Mucosa of gallbladder (tissue), 1 donor: ENCODE results near the gene TMCO2. TPM values are rescaled to one million over a fixed set of nuclear protein-coding genes. Genes with fewer than 3 reads are reported as not detected.
"Not testable (repeated sequence)": the region's sequence is repeated elsewhere in the genome, so short reads cannot be mapped to it uniquely, and the experiment has no call there.

Experiments
- DNase-seq: peaks from one replicate; pipeline ENCODE4 v3.0.0-alpha.2; 2020; ENCODE audit warnings: low spot score
- total RNA-seq: library from RNA; stranded (reverse); gene quantifications from one replicate; pipeline ENCODE4 v1.2.1, GENCODE V29; 2021
- donor health status: DM: no; HTN: no; CAD: no.

TMCO2 gene
- total RNA-seq = not detected

- no peak for DNase-seq
Observed at GRCh38 chr1:40247655-40248054, at the start of gene TMCO2. TSS of gene TMCO2 (plus strand) at chr1:40247937. CDS start at chr1:40247994, 57 bp downstream.

DNA sequence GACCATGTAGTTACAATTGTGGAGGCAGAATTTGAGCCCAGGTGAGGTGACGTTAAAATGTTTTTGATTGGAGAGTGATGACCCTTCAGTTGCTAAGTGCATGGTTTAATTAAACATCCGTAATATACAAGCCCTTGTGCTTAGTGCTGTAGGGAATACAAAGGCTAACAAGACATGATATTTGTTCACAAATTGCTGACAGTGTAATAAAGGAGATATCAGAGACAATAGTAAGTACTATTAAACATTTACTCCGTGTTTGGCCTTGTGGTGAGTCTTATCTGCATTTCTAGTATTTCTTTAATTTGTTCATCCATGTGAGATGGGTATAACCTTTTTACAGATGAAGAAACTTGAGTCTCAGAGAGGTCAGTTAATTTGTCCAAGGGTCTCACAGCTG is 48.6 kb upstream of the TMCO2 start:
- DNase-seq = no peak

DNA sequence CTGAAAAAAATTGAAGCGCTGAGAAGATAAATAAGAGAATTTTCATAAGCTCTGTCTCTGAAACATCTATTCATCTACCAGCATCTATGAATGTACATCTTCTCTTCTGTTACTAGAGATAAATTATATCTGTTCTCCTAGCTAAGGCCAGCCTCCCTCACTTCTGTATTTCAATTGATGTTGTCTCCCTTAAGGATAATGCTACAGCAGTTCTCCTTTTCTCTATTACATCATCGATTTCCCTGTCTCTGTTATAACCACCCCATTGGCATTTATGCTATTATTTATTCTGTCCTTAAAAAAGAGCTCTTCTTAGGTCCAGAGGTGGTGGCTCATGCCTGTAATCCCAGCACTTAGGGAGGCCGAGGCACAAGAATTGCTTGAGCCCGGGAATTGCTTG is 42.9 kb upstream of the TMCO2 start:
- DNase-seq = no peak

GRCh38 chr1:40210511-40211204 is 37.1 kb upstream of the TMCO2 start:
- DNase-seq = no peak

GRCh38 chr1:40218333-40218732 is 29.4 kb upstream of the TMCO2 start:
- no peak for DNase-seq

DNA sequence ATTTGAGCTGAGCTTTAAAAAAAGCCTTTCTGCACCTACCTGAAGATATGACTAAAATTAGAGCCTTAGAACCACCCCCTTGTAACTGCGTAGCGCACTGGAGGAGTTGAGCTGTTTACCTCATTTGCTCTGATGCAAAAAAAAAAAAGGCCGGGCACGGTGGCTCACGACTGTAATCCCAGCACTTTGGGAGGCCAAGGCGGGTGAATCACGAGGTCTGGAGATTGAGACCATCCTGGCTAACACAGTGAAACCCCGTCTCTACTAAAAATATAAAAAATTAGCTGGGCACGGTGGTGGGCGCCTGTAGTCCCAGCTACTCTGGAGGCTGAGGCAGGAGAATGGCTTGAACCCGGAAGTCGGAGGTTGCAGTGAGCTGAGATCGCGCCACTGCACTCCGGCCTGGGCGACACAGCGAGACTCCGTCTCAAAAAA is 26.2 kb upstream of the TMCO2 start:
- not testable (repeated sequence) for DNase-seq

DNA sequence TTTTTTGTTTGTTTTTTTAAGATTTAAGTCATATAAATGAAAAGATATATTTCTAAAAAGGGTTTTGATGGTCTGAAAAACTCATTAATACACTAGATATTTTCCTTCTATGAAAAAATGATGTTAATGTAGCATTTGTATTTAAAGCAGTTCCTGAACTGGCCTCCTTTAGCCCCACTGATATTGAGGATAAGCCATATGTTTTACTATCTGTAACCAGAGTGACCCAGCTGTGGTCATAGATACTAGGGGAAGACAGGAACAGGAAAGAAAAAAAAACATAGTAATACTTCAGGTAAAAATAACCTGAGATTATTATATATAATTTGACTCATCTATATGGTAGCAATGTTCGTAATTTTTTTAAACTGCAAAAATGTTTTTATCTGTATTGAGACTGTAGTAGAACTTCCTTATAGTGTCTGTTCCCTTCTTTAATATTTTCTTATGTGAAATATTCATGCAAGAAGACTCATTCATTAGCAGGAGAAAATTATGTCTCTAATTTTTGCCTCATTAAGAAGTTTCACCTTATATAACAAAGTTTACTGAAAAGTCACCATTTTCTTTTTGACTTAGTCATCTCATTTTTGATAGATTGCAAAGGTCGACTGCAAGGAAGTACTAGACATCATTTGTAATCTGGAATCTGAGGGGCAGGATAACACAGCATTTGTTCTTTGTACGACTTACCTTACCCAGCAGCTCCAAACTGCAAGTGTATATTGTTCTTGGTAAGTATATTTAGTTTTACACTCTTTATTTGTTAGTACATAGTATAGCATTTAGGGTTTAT is 25.6 kb upstream of the TMCO2 start:
- no peak for DNase-seq

GRCh38 chr1:40224040-40224439 is 23.7 kb upstream of the TMCO2 start:
- DNase-seq = no peak

- no peak for DNase-seq
Observed at GRCh38 chr1:40226192-40226591, 21.5 kb upstream of the TMCO2 start.

DNA sequence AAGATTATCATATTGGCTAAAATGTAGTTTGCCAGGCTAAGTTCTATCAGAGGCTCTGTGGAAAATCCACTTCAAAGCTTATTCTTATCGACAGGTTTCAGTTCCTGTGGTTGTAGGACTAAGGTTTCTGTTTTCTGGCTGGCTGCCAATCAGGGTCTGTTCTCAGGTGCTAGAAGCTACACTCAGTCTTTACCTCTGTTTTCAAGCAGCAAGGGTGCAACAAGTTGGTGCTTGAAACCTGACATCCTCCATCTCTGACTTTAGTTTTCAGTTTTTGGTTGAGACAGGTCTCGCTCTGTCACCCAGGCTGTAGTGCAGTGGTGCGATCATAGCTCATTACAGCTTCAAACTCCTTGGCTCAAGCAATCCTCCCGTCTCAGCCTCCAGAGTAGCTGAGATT is 15.3 kb upstream of the TMCO2 start:
- no peak for DNase-seq

DNA sequence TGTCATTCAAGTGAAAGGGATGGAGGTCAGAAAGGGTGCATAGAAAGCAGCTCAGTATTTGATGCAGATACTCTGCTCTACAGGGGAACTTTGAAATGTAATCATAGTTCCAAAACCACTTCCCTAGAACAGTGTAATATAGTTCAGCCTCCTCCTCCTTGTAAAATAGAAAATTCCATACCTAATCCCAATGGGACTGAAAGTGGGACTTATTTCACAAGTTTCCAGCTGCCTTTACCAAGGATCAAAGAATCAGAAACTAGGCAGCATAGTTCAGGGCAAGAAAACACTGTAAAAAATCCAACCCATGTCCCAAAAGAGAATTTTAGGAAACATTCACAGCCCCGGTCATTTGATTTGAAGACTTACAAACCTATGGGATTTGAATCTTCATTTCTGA is 8.1 kb upstream of the TMCO2 start:
- no peak for DNase-seq

DNA sequence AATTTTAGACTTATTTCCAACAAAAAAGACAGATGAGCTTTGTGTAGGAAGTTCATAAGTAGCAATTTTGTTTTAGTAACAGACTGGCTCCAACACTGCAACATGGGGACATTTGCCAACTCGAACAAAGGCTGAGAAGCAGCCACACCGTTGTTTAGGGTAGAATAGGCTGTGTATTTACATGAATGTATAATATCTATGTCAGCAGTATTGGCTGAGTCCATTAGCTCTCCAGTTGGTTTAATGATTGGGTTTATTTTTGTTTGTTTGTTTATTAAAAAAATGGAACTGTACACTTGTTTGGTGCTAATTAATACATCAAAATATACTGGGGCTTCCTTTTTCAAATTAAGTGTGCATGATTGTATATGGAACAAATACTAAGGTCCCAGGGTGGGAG is 7.3 kb upstream of the TMCO2 start:
- DNase-seq = no peak

GRCh38 chr1:40241362-40241761 is 6.4 kb upstream of the TMCO2 start:
- DNase-seq = no peak

- DNase-seq = no peak
Observed at GRCh38 chr1:40243351-40243750, 4.4 kb upstream of the TMCO2 start.

- no peak for DNase-seq
Observed at GRCh38 chr1:40244138-40244744, 3.5 kb upstream of the TMCO2 start.

DNA sequence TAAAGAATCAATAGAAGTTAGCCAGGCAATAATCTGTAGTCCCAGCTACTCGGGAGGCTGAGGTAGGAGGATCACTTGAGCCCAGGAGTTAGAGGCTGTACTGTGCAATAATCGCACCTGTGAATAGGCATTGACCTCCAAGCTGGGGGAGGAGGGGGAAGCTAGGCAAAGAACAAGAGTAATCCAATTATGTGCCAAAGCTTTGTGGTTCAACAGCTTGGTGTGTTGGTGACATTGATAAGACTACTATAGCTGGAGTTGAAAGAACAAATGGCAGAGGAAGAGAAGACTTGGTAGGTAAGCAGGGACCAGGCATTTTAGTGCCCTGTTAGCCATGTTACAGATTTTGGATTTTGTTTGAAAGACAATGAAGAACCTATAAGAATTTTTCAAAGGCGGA is 2.1 kb upstream of the TMCO2 start:
- no peak for DNase-seq

GRCh38 chr1:40248412-40248811 is 675 bp downstream of the TMCO2 start:
- DNase-seq = no peak

- no peak for DNase-seq
Observed at GRCh38 chr1:40251456-40251855, 3.7 kb downstream of the TMCO2 start.

GRCh38 chr1:40252601-40253000 is 4.9 kb downstream of the TMCO2 start:
- DNase-seq = no peak

- DNase-seq = no peak
Observed at GRCh38 chr1:40255231-40255630, 7.5 kb downstream of the TMCO2 start.

DNA sequence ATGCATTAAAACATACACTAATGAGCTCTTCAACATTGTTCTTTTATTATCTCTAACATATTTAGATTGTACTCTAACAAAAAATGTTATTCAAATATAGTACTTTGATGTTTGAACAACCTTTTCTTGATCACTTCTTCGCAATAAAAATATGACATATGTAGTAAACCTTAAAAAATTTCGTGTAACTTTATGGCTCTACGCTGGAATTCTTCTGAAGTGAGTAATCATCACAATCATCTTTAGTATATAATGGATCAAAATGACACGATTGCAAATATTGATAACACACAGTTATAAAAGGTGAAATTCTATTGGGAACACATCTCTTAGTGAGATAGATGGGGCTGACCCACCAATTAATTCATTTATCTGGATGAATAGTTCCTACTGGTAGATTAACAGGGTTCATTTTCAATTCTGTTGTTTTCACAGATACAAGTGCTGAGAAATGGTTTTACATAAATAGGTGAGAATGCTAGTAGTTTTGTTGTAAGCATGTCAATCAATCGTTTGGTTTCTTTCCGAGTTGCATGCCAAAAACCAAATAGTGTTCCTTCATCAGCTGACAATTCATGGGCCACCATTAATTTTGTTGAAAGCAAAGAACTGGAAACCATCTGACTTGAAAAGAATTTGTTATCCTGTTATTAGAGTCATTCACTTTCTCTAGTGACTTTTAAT is 8.8 kb downstream of the TMCO2 start:
- no peak for DNase-seq

- DNase-seq = no peak
Observed at GRCh38 chr1:40257313-40257687, 9.6 kb downstream of the TMCO2 start.
